NCI-H1694 treated with DMSO at 0.1 percent for 48 hours (cell line): ENCODE measurements around the gene TNIP1.

Experiments
- DNase-seq: peaks from one replicate; lab custom pipeline; 2025; lab: John Stamatoyannopoulos, UW

Gene TNIP1

DNA sequence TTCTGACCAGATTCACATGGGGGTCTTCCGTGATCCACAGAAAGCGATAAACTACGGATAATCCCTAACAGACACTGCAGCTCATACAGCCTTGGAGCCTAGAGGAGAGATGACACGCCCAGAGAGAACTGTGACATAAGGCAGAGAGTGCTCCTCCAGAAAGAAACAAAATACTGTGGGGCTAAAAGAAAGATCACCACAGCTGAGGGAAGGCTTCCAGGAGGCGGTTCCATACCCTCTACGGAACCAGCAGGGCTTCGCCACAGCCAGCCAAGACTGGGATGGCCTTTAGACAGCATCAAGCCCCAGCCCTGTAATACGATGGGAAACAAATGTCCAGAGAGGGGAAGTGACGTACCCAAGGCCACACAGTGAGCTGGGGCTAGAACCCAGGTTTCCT, 41.2 kb downstream of the TNIP1 start:
- DNase-seq, result no peak

DNA sequence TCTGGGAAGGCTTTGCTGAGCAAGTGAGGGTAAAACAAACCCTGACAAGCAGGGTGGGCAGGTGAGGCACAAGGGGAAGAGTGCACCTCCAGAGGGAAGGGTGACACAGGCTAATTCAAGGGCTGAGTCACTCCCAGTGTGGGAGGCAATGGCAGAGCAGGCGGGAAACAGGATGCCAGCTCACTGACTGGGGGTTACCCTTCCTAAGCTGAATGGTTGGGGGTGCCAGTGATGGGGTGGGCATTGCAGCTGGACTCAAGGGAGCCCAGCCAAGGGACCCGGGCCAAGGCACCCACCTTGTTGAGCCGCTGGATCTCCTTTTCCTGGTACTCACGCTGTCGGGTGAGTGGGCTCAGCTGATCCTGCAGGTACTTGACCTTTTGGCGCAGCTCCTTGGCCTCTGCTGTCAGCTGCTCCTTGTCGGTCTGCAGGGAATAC, 42.0 kb downstream of the TNIP1 start:
- DNase-seq, result no peak

DNA sequence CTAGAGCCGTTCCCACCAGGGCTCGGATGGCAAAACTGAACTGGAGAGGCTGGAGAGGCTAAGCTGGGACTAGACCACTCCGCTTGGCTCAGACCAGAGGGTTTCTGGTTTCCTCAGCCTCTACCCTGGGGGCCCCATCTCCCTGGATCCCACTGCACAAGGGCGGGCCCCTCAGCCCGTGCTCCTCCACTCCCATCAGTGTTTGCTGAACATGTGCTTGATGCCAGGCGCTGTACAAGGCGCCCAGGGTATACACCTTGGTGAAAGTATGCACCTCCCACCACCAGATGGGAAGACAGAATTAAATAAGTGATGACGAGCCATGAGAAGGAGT, 42.5 kb downstream of the TNIP1 start:
- DNase-seq, result no peak

DNA sequence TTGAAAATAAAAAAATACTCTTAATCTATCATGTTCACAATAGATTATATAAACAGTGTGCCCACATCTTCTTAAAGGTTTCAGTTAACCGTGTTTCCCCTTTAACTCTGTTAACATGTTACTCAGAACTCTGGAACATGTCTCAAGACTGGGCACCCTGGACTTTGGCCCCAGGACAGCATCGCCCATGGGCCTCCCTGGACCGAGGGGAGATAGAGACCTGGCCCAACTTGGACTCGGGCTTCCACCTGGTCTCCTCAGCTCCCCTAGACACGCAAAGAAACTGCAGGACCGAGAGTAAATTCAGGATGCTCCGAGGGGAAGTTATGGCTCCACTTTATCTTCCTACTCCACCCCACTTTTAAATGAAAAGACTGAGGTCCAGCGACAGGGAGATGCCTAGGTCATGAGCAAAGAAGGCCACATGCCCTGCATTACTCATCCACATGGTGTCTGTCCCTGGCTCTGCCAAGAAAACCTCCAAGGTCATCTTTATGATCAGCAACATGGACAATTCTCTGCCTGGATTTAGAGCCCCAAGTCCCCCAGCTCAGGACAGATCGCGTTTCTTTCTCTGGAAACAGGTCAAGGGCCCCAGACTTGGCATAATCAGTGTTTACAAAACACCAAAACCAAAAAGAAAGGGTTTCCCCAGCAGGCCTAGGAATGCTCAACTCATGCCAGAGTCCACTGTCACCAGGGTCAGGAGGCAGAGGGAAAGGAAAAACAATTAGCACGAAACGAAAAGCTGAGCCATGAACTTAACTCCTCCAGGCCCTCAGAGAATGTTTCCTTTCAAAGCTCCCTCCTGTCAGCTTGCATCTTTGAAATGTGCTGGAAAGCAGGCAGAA, 43.0 kb downstream of the TNIP1 start:
- DNase-seq, result no peak

DNA sequence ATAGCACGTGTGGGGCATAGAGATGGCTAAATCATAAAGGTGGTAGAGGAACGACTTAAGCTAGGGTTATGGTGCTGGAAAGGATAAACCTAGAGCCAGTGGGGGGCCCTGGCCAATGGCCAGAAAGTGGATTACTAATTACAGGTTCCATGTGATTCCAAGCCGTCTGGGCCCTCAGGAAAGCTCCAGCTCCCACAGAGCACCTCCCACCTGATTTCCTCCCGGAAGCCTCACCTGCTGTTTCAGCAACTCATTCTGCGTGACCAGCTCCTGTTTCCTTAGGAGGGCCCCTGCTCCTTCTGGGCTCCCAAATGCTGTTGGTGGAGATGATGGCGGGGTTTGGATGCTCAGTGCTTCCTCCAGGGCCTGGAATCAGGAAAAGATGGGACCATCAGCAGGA, 44.3 kb downstream of the TNIP1 start:
- DNase-seq, result no peak

DNA sequence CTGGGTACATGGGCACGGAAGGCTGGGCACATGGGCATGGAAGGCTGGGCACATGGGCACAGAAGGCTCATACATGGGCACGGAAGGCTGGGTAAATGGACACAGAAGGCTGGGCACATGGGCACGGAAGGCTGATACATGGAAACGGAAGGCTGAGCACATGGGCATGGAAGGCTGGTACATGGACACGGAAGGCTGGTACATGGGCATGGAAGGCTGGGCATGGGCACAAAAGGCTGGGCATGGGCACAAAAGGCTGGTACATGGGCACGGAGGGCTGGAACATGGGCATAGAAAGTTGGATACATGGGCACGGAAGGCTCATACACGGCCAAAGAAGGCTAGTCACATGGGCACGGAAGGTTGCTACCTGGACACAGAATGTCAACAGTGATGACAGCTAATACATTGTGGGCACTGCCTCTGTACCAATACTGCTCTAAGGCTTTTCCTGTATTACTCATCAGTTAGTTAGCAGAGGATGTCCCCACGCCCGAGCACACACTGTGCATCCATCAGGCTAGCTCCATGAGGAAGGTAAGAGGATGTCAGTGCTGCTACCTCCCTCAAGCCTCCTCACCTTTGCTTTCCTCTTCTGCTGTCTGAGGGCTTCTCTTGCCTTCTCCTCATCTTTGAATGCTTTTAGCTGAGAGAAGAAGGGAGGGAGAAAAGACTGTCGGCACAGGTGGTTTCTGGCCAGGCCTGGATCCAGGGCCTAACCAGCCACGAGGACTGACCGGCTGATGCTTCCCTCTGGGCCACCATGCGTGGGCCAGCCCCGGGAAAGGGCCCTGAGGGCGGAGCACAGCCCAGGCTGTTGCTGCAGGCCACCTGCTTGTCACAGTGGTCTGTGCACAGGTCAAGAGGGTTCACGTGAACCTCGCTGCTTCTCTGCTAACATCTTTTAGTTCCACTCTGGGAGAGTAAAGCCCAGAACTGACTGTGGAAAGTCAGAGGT, 46.1 kb downstream of the TNIP1 start:
- no peak for DNase-seq

DNA sequence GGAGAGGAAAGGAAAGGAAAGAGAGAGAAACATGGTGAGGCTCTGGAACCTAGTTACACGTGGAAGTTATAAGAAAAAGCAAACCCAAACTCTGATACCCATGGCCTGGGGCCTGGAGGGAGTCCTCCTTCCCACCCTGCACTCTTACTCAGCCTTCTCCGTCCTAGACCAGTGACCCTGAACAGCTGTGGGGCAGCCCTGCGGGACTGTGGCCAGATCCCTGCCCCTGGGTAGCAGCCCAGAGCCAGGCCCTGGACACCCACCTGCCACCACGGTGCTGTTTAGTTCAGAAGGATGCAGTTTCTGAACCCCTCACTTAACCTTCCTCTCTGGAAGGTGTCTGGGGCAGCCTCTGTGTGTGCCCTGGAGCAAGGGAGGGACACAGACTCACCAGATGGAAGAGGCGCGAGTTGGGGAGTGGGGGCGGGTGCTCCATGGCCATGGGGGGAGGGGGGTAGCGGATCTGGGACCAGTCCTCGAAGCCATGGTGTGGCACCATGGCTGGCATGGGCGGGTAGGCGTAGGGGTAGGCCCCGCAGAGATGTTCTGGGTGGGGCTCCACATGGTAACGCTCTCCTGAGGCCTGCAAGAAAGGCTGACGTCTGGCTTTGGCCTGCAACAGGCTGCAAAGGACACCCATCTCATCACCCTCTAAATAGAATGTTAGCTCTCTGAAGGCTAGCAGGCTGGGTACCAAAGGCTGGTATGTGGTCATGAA, 47.5 kb downstream of the TNIP1 start:
- DNase-seq, result no peak

DNA sequence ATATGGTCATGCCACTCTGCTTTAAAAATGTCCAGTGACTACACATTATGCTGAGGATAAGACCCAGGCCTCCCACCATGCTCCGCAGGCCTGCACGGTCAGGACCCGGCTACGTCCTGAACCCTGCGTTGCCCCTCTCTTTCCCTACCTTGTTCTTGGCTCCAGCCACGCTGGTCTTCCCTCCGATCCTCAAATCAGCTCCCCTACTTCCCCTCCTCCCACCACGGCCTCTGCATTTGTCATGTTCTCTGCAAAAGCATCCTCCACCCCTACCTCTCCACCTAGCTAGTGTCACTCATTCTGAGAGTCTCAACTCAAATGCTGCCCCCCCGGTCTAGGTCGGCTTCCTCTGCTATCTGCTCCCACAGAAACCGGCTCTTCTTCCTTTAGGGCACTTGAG, 49.3 kb downstream of the TNIP1 start:
- no peak for DNase-seq

DNA sequence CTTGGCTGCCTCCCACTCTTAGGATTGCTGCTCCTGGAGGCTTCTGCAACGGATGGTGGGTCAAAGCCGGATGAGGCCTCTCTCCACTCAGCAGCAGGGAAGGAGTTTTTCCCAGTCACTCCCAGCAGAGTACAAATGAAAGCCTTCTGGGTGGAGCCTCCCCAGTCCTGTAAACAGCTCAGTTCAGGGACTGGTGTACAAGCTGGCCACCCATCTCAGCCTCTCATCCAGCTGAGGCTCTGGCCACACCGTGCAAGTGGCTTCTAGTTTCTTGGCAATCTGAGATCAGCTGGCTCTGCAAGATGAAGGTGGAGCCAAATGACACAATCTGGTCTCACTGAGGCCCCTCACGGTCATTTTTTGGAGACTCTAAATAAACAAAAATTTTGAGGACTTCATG, 50.5 kb downstream of the TNIP1 start:
- DNase-seq, result no peak

DNA sequence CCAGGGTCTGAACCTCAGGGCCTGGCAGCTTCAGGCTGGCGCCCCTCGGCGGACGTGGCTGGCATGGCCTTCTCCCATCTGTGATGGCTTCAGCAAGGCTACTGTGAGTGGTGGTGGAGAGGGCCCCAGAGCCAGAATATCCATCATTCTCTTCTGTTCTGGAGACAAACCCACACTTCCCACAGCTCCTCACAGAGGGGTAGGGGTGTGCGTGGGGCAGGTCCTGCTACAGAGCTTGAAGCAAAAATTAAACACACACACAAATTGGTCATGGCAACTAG, 50.8 kb downstream of the TNIP1 start:
- DNase-seq, result no peak

DNA sequence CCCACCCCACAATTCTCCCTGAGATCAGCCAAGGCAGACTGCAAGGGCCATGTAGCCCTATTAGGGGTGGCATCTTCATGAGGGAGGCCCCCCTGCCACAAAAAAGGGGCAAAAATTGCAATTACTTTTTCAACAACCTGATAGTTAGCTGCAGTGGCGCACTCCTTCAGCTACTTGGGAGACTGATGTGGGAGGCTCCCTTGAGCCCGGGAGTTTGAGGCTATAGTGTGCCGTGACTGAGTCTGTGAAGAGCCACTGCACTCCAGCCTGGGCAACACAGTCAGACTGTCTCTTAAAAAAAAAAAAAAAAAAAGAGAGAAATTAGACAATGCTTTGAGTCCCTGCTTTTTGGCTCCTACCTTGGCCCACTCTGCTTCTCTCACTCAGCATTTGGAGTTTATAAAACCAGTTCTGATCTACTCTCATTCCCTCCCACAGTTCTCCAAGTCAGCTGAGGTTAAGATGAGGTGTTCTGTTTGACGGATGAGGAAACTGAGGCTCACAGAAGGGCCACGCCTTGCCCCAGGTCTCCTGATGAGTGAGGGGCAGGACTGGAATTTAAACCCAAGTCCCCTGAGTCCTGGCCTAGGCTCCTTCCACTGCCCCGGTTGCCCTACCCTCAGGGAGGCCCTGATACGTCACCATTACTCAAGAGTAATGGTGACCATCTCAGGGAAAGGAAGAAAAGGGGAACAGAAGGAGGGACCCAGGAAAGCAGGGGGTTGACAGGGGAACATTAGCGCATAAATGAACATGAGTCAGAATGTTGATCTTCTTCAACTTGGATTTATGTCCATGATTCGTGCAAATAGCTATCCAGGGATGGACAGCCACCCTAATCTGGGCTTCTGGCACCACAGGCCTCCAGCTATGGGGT, 51.4 kb downstream of the TNIP1 start:
- no peak for DNase-seq

DNA sequence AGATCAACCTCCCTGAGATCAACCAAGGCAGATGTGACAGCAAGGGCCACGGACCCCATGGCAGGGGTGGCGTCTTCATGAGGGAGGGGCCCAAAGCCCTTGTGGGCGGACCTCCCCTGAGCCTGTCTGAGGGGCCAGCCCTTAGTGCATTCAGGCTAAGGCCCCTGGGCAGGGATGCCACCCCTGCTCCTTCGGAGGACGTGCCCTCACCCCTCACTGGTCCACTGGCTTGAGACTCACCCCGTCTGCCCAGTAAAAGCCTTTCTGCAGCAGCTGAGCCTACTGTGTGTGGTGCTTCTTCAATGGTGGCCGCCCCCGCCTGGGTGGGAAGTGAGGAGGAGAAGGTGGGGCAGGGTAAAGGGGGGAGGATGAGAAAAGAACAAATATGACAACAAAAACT, 52.1 kb downstream of the TNIP1 start:
- no peak for DNase-seq

DNA sequence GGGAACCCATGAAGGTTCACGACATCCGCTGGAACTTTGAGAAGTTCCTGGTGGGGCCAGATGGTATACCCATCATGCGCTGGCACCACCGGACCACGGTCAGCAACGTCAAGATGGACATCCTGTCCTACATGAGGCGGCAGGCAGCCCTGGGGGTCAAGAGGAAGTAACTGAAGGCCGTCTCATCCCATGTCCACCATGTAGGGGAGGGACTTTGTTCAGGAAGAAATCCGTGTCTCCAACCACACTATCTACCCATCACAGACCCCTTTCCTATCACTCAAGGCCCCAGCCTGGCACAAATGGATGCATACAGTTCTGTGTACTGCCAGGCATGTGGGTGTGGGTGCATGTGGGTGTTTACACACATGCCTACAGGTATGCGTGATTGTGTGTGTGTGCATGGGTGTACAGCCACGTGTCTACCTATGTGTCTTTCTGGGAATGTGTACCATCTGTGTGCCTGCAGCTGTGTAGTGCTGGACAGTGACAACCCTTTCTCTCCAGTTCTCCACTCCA, 52.8 kb downstream of the TNIP1 start:
- no peak for DNase-seq

DNA sequence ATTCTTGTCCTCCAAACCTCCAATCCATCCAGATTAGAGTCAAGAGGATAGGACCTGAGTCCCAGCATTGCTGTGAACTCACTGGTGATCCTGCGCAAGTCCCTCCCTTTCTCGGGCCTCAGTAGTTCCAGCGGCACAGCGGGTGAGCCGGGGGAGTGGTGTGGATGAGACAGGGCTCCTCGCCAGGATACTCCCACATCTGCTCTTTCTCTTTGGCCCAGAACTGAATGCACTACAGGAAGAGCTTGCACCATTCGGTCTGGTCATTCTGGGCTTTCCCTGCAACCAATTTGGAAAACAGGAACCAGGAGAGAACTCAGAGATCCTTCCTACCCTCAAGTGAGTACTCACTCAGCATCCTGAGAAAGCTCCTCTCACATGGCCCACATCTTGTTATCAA, 54.2 kb downstream of the TNIP1 start:
- no peak for DNase-seq

DNA sequence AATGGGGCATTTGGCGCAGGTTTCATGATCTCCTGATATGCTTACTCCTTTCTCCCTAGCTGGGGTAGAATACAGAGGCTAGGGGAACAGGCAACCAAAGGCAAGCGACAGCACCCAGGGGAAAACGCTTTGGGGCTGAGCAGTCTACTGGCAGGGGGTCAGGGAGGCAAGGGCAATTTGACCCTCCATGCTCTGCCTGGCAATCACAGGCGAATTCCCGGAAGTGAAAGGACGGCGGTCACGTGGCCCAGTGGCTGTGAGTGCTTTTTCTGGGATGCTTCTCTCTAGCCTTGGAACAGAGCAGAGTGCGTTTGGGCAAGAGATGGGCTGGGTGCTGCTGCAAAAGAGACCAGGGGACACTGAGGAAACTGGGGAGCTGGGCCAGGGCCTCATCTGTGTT, 54.7 kb downstream of the TNIP1 start:
- no peak for DNase-seq

DNA sequence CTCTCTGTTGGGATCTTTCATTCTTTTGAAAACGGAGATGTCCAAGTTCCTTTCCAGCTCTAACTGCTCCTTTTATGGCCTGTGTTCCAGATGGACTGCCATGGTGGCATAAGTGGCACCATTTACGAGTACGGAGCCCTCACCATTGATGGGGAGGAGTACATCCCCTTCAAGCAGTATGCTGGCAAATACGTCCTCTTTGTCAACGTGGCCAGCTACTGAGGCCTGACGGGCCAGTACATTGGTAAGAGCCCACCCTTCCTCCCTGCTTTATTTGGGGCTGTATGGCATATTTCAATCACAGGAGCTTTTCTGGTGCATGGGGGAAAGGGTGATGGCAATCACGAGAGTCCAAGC, 55.6 kb downstream of the TNIP1 start:
- DNase-seq, result no peak

DNA sequence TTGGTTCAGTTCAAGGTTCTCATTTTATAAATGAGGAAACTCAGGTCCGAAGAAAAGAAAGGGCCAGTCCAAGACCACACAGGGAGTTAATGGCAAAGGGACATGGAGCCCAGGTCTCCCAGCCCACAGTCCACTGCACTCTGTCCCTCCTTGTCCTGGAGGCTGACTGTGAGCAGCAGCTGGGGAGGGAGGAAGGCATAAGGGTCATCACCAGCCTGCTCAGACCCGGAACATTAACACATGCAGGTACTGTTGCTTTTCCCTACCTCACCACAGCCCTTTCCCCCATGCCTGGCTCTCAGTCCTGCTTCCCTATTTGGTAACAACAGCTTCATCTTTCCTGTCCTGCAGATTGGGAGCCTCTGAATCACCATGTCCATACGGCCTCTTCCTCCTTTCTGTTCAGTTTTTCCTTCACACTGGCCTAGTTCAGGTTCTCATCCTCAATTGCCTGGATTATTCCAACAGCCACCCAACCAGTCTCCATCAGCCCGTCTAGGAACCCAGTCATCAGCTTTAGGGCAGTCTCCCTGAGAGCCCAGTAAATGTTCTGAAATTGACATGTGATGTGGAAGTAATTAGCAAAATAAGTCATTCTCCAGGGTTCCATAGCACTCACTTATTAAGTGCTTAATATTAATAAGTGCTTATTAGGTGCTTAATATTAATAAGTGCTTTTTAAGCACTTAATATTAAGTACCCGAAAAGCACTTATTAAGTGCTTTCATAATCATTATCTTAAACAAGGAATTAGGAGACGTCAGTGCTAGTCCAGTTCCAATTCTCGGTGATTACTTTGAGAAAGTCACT, 56.2 kb downstream of the TNIP1 start:
- DNase-seq, result no peak

DNA sequence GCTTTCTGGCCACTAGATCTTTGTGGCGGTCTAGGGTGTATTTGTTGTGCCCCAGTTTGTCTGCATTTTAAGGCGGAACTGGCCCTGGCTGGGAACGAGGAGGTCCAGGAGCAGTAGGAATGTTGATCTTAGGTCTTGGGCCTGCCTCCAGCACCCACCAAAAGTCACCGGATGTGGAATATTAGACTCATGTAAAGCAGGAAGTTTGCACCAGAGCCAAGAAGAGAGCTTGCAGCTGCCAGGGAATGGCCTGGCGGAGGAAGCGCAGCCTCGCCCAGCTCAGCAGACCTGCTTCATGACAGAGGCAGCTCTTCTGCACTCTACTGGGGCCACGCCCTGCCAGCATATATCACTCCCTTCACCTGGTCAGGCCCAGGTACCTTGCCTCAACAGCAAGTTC, 57.2 kb downstream of the TNIP1 start:
- no peak for DNase-seq

DNA sequence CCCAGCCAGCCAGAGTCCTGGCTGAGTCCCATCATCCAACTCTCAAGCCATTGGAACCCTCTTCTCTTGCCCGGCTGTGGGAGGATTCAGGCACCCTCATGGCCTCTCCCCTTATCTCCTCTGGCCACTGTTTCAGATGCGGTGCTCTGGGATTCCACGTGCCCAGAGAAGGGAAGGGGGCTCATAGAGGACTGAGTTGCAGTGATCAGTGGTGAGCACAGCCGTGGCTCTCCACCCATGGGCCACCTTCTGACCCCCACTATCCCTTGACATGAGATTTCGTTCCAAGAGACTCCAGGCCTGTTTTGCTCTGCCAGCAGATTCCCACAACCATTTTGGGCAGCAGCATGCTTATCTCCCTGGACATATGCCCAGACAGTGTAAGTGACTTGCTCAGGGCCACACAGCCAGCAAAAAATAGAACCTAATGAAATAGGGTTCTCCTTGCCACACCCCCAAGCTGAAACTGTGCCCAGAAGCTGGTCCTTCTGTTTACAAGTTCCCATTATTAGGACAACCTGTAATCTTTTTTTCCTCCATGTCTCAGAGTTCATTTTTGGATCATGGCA, 57.7 kb downstream of the TNIP1 start:
- no peak for DNase-seq

DNA sequence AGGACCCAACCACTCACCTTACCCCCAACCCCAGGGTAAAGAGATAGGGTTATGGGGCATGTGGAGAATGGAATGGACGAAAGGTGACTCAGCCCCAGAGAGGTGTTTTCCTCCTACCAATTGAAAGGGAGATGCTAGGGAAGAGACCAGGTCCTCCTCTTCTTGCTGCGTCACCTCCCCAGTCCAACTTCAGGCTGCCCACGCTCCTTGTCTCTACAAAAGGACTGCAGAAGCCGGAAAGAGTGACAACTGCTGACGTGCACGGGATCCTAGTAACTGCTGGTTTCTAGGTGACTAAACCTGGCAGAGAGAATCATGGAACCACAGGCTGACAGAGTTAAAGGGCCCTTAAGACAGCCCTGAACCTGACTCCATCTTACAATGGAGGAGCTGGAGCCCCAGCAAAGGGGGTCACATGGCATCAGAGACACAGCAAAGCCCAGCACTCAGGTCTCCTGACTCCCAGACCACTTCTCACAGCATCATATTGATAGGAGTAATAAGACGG, 58.3 kb downstream of the TNIP1 start:
- no peak for DNase-seq
